ENCODE data around the gene HDAC9.

DNA sequence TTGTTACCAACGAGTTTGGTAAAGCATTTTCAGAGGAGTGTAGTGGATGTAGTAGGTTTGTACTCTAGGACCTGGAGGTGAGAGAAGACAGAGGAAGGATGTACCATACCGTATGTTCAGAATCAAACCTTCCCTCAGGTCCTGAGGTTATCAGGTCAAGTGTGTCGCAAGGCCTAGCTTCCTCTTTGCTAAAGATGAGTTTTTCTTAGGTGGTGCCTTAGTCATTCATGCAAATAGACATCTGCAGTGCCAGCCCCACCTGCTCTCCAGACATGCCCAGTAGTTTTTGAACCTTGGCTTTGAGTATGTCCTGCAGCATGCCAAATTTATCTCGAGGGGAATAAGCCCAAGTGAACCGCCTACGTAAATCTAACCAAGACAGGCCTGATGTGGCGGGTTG lies 71.3 kb downstream of the HDAC9 start:
- TF ChIP-seq, protein P1, sequence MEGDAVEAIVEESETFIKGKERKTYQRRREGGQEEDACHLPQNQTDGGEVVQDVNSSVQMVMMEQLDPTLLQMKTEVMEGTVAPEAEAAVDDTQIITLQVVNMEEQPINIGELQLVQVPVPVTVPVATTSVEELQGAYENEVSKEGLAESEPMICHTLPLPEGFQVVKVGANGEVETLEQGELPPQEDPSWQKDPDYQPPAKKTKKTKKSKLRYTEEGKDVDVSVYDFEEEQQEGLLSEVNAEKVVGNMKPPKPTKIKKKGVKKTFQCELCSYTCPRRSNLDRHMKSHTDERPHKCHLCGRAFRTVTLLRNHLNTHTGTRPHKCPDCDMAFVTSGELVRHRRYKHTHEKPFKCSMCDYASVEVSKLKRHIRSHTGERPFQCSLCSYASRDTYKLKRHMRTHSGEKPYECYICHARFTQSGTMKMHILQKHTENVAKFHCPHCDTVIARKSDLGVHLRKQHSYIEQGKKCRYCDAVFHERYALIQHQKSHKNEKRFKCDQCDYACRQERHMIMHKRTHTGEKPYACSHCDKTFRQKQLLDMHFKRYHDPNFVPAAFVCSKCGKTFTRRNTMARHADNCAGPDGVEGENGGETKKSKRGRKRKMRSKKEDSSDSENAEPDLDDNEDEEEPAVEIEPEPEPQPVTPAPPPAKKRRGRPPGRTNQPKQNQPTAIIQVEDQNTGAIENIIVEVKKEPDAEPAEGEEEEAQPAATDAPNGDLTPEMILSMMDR (IDR thresholded peaks at IDR 0.05) = no peak
- no peak for TF ChIP-seq POLR2A (IDR thresholded peaks at IDR 0.05)
